ENCODE measurements around the gene S100A7A.

S100A7A gene

DNA sequence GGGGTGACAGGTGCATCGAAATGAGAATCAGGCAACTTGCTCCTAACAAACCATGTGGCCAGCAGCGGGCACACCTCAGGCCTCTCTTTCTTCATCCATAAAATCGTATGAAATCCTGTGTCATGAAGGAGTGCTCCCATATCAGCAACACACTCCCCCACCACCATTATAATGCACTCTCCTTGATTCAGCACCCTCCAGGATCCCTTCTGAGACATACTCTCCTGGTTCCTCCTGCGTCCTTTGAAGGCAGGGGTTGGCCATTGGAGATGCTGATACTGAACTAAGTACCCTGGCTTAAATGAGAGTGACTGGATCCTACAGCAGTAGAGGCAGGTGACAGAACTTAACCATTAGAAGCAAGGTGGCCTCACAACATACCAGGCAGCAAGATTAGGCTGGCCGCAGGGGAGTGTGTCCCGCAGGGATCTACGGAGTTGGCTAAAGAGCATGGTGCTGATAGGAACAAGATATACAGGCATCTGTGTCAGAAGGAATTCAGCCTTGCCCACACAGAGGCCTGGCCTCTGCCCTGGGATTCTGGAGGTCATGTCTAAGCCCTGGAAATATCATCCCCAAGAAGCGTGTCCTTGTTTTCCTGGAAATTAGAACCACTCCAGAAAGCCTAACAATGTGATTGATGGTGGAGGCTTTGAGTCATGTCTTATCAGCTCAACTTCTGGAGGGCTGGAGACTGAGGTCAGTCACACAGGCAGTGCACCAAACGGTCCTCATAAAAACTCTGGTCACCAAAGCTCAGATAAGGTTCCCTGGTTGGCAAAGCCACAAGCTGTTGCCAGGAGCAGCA is 16.8 kb downstream of the S100A7A start:
- FAIRE-seq (no peak), DNase-seq (ENCODE audit: insufficient read length, low spot score) (no peak)
- no peak for TF ChIP-seq CTCF (IDR thresholded peaks at IDR 0.05; ENCODE audit: insufficient read depth, missing control alignments)

DNA sequence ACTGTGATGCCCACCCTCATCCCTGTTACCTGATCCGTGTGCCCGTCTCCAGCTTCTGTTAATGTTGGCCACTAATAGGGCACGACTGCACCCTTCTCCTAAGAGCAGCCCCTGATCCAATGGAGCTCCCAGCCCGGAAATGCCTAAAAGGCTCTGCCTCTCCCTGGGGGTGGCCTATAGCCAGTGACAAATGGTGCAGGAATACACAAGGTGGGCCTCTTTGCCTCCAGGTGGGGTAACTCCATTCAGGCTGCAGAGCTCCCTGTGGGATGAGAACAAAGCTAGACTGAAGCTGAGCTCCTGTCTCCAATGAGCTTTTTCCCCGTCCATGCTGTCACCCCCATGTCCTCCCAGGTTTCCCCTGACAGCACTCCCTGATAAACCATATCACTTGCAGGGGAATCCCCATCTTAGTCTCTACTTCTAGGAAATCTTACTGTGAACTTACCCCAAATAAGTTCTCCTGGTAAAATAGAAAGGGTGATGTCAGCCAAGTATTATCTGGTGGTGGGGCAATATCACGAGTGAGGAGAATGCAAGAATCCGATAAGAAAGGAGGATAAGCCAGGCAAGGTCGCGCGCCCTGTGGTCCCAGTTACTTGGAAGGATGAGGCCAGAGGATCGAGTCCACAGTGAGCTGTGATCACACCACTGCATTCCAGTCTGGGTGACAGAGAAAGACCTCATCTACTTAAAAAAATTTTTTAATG is 18.6 kb downstream of the S100A7A start:
- FAIRE-seq (no peak), DNase-seq (ENCODE audit: insufficient read length, low spot score) (no peak)
- TF ChIP-seq CTCF (IDR thresholded peaks at IDR 0.05; ENCODE audit: insufficient read depth, missing control alignments) = no peak

GRCh38 chr1:153437236-153437635 is 20.9 kb downstream of the S100A7A start:
- no peak for FAIRE-seq
- TF ChIP-seq CTCF (IDR thresholded peaks at IDR 0.05; ENCODE audit: insufficient read depth, missing control alignments) = no peak

GRCh38 chr1:153438599-153438998 is 22.3 kb downstream of the S100A7A start:
- DNase-seq (ENCODE audit: insufficient read length, low spot score) = no peak
- FAIRE-seq = no peak

More at GRCh38 chr1:153437236-153437635, 20.9 kb downstream of the S100A7A start:
- DNase-seq (ENCODE audit: insufficient read length, low spot score) = no peak

GRCh38 chr1:153439273-153439672 is 23.0 kb downstream of the S100A7A start:
- FAIRE-seq (no peak), DNase-seq (ENCODE audit: insufficient read length, low spot score) (no peak)
- TF ChIP-seq CTCF (IDR thresholded peaks at IDR 0.05; ENCODE audit: insufficient read depth, missing control alignments) = no peak

More at GRCh38 chr1:153438599-153438998, 22.3 kb downstream of the S100A7A start:
- no peak for TF ChIP-seq CTCF (IDR thresholded peaks at IDR 0.05; ENCODE audit: insufficient read depth, missing control alignments)

- FAIRE-seq (no peak), DNase-seq (ENCODE audit: insufficient read length, low spot score) (no peak)
- no peak for TF ChIP-seq CTCF (IDR thresholded peaks at IDR 0.05; ENCODE audit: insufficient read depth, missing control alignments)
These were observed 25.0 kb downstream of the S100A7A start for GRCh38 chr1:153441238-153441755.

Data from D721Med (cell line).